Daoy (cell line): ENCODE results near the gene C12orf76. TPM values are rescaled to one million over a fixed set of nuclear protein-coding genes. Genes with fewer than 3 reads are reported as not detected.
"Not testable (repeated sequence)": the region's sequence is repeated elsewhere in the genome, so short reads cannot be mapped to it uniquely, and the experiment has no call there.

Source experiments
- DNase-seq: peaks from one replicate; pipeline ENCODE4 v3.0.0-alpha.2; 2015; ENCODE audit warnings: low read depth
- total RNA-seq: library from RNA; depleted of rRNA; stranded (reverse); fragments of >200 nt; shearing (Covaris generic); gene quantifications from 2 replicates; pipeline ENCODE4 v1.2.3, GENCODE V29; 2014

C12orf76 gene
- total RNA-seq, 1 experiment from 2014 or later = 6.1 TPM

GRCh38 chr12:110023059-110023980 lies 25.0 kb downstream of the C12orf76 start:
- DNase-seq = no peak

- DNase-seq = no peak
These were observed 27.4 kb downstream of the C12orf76 start for GRCh38 chr12:110020956-110021355.

DNA sequence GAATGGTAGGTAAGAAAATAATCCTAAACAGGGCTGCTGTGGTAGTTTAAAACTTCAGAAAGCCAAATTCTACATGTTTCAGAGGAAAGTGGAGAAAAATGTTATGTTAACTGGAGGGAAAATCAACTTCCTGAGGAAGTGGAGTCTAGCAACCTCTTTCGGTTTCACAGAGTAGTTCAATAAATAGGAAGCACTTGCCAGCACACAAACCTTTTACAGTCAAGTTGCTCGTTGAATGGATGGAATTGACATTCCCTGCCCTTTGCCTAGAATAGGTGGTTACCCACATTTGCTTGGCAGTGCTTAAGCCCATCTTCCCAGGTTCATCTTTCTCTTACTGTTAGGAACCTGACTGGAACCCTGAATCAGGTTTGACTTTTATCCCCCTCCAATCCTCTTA lies 33.2 kb downstream of the C12orf76 start:
- no peak for DNase-seq

DNA sequence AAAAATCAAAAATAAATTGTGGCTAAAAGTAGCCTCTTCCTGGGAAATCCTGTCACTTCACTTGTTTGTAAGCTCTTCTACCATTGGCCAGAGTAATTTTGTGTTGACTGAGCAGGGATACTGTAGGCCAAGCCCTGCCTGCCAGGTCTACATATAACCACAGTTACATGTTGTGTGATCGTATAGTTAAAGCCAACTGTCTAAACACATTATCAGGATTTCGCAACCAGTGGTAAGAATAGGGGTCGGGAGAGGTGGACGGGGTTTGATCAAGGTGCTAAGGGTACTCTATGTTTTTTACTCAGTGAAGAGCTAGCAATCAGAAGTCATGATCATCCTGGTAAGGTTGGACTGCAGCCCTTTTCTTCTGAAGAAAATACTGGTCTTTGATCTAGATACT lies 35.7 kb downstream of the C12orf76 start:
- no peak for DNase-seq

DNA sequence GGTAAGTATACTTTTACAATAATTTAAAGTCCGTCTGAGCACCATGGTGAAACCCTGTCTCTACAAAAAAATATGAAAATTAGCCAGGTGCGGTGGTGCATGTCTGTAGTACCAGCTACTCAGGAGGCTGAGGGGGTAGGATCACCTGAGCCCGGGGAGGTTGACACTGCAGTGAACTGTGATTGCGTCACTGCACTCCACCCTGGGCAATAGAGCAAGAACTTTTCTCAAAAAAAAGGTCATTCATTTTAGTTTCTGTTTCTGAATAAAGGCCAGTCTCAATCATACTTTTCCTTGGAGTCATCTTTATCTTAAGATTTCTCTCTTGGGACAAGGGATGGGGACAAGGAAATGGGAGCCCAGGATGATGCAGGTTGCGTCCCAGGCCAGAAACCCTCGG lies 36.2 kb downstream of the C12orf76 start:
- DNase-seq = no peak

DNA sequence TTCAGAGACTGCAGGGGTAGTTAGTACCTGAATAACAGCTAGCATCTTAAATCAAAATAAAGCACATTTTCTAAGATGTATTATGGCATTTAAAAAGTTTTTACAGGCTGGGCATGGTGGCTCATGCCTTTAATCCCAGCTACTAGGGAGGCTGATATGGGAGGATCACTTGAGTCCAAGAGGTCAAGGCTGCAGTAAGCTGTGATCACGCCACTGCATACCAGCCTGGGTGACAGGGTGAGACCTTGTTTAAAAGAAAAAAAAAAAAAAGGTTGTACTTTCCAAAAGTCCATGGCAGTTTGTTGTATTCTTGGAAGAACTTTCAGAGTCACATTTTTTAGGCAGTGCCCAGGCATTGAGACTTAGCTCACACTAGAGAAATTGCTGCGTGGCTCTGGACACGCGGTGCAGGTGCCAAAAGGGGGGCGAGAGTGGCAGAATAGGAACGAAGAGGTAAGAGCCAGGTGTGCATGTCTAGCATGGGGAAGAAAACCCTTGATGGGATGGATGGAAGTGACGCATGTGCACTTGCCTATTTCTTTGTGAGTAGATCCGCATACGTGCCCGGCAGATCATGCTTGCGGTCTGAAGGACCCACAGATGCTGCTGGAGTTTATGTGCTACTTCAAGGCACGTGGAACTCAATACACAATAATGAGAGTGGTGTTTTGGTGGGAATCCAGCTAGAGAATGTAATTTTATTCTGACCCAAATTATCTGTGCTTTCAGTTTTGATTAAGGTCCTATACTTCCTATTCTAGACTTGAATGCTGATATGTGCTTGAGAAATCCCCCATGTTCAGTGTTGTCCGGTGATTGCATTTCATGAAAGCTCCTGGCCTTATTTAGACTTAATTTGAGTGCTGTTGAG lies 37.2 kb downstream of the C12orf76 start:
- no peak for DNase-seq

- not testable (repeated sequence) for DNase-seq
These were observed 39.5 kb downstream of the C12orf76 start for GRCh38 chr12:110008681-110009398.

DNA sequence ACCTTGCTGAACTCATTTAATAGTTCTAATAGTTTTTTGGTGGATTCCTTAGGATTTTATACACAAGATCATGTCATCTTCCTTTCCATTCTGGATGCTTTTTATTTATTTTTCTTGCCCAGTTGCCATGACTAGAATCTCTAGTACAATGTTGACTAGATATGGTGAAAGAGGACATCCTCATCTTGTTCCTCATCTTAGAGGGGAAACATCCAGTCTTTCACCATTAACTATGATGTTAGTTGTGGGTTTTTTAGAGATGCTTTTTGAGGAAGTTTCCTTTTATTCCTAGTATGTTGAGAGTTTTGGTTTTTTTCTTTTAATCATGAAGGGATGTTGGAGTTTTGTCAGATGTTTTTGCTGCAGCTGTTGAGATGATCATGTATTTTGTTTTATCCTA lies 40.4 kb downstream of the C12orf76 start:
- no peak for DNase-seq

GRCh38 chr12:110006115-110006514 lies 42.2 kb downstream of the C12orf76 start:
- no peak for DNase-seq

- no peak for DNase-seq
These were observed 42.9 kb downstream of the C12orf76 start for GRCh38 chr12:110005319-110005973.

DNA sequence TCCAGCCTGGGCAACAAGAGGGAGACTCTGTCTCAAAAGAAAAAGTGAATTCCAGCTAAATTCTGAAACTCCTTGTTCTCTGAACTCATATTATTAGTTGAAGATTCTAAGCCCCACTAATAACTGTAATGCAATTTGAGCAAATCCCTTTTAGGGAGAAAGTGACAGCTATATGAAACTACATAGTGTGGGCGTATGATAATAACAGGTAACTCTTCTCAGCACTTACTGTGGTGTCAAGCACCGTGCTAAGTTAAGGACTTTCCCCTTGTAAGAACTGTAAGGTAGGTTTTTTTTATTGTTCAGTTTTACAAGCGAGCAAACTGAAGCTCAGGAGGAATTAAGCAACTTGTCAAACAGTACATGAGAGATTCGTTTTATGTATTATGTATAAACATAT lies 43.7 kb downstream of the C12orf76 start:
- DNase-seq = no peak

- DNase-seq = no peak
These were observed 45.4 kb downstream of the C12orf76 start for GRCh38 chr12:110002676-110003515.

- peak; percentile 74 for DNase-seq
These were observed 46.7 kb downstream of the C12orf76 start for GRCh38 chr12:110001596-110001995.

GRCh38 chr12:109999983-110000505 lies 48.3 kb downstream of the C12orf76 start:
- peak; percentile 19 for DNase-seq

- no peak for DNase-seq
These were observed 48.7 kb downstream of the C12orf76 start for GRCh38 chr12:109999649-109999971.

GRCh38 chr12:109998904-109999648 lies 49.2 kb downstream of the C12orf76 start, which contains the start of gene ANKRD13A:
Gene ANKRD13A (plus strand): TSS chr12:109999430. CDS start chr12:109999689, 259 bp downstream.
- DNase-seq = peak; percentile 93

GRCh38 chr12:109998241-109998903 lies 50.0 kb downstream of the C12orf76 start:
- no peak for DNase-seq

DNA sequence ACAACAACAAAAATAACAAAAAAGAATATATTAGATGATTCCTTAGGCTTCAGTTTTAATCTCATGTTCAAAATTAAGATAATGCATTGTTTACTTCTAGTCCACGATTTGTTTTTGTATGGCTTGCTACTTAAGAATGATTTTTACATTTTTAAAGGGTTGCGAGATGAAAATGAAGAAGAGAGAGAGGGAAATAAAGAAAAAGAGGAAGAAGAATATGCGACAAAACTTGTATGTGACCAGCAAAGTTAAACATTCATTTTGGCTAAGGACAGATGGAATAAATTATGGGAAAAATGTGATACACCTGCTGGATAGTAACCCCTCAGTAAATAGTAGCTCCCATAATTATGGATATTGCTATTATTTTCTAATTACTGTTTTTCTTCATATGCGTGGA lies 50.9 kb downstream of the C12orf76 start:
- no peak for DNase-seq

DNA sequence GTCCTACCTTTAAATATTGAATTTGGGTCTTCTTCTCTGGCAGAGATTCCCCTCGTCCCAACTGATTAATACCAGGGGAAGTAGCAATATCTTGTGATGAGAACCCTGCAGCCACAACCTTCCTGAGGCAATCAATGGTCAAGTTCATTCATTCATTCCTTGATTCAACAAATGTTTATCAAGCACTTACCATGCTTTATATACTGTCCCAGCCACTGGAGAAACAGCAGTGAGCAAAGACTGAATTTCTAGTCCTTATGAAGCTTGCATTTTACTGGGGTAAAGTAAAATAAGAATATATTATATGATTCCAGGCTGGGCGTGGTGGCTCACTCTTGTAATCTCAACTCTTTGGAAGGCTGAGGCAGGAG lies 51.9 kb downstream of the C12orf76 start:
- DNase-seq = no peak
